COLO668 (cell line): ENCODE results near the gene KIF18A.

Experiments used
- DNase-seq: peaks from one replicate; lab custom pipeline; 2025; ENCODE audit not compliant: unreplicated experiment; lab: John Stamatoyannopoulos, UW

Gene KIF18A

DNA sequence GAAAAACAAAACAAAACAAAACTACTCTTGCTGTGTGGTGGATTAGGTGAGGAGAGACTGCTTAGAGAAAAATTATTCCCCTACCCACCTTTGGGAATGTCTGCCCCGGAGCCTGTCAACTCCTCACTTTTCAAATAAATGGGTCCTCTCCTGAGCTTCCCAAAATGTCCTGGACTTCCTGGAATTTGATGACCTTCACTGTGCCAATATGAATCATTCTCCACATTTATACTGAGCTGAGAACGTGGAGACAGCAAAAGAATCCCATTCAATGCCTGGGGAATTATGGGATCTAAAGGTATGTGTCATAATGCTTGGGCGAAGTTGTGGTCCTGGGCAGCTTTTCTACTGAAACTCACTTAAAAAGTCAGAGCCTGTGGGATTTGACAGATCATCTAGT, 136.8 kb downstream of the KIF18A start:
- DNase-seq, result no peak
